Activated CD4-positive, CD25-positive, alpha-beta regulatory T cell treated with anti-CD3 and anti-CD28 coated beads, Interleukin-2, amount 50 U/mL, for 24 hours (primary cell): ENCODE measurements around the gene FAM3D.
"Not testable (repeated sequence)": the region's sequence is repeated elsewhere in the genome, so short reads cannot be mapped to it uniquely, and the experiment has no call there.

Experiments used
- ATAC-seq, 2 donors: fragments of 150-1000 bp; cut with Tn5 transposase; one replicate each; pipeline ENCODE4 v1.10.0; 2021; ENCODE audit warnings: mild to moderate bottlenecking in 1 of 2, moderate library complexity in 1 of 2

Gene FAM3D, protein sequence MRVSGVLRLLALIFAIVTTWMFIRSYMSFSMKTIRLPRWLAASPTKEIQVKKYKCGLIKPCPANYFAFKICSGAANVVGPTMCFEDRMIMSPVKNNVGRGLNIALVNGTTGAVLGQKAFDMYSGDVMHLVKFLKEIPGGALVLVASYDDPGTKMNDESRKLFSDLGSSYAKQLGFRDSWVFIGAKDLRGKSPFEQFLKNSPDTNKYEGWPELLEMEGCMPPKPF

DNA sequence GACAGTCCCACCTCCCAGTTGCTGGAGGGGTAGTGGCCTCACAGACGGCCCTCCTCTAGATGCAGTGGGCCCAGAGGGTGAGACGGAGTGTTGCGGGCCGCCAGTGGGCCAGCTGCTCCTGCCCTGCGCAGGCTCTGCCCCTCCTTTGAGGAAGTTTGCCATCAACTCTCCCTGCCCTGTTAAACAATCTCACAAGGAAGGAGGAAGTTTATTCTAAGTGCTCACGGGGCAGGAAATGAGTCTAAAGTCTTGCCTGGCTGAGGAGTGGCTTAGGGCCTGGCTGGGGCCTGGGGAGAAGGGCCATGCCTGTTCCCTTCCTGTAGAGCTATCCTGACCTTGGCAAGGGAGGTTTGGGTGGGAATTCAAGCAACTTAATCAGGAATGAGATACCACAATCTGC lies at the start of gene FAM3D:
Gene FAM3D (minus strand): TSS at position 92 of the 400 bp plus-strand sequence. CDS start 11,211 bp downstream, outside the sequence.
- no peak for ATAC-seq

GRCh38 chr3:58713715-58714401 lies 47.3 kb upstream of the FAM3D start:
- ATAC-seq = no peak

DNA sequence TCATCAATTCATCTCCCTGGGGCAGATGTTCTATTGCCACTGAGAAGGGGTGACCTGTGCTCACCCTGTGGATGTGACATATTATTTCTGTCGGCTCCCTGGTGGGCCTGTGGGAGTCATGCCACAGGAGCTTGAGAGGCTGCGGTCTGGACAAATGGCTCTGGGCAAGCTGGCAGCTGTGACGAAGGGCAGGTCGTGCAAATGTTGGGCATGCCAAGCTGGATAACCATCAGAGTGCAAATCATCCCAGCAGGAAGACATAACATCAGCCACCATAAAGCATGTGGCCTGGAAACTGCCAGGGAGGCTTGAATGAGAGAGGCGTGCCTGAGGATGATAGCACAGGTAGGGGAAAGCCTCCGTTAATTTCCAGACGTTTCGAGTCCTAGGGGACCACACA lies 45.3 kb upstream of the FAM3D start:
- no peak for ATAC-seq

DNA sequence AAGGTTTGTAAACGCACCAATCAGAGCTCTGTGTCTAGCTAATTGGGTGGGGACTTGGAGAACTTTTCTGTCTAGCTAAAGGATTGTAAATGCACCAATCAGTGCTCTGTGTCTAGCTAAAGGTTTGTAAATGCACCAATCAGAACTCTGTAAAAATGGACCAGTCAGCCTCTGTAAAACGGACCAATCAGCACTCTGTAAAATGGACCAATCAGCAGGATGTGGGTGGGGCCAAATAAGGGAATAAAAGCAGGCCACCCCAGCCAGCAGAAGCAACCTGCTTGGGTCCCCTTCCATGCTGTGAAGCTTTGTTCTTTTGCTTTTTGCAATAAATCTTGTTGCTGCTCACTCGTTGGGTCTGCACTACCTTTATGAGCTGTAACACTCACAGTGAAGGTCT lies 42.4 kb upstream of the FAM3D start:
- not testable (repeated sequence) for ATAC-seq

GRCh38 chr3:58708116-58708791 lies 41.7 kb upstream of the FAM3D start:
- ATAC-seq = no peak

GRCh38 chr3:58707390-58707930 lies 40.9 kb upstream of the FAM3D start:
- ATAC-seq = no peak

DNA sequence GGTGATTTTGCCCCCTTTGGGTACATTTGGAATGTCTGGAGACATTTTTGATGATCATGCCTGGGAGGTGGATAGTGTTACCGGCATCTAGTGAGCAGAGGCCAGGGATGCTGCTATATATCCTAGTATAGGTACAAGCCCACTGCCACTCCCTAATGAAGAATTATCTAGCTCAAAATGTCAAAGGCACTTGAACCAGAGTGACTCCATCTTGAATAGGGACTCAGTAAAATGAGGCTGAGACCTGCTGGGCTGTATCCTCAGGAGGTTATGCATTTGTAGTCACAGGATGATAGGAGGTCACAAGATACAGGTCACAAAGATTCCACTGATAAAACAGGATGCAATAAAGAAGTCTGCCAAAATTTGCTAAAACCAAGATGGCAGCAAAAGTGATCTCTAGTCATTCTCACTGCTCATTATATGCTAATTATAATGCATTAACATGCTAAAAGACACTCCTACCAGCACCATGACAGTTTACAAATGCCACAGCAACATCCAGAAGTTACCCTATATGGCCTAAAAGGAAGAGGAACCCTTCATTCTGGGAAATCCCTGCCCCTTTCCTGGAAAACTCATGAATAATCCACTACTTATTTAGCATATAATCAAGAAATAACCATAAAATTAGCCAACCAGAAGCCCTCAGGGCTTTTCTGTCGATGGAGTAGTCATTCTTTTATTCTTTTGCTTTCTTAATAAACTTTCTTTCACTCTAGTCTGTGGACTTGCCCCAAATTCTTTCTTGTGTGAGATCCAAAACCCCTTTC lies 40.0 kb upstream of the FAM3D start:
- no peak for ATAC-seq

DNA sequence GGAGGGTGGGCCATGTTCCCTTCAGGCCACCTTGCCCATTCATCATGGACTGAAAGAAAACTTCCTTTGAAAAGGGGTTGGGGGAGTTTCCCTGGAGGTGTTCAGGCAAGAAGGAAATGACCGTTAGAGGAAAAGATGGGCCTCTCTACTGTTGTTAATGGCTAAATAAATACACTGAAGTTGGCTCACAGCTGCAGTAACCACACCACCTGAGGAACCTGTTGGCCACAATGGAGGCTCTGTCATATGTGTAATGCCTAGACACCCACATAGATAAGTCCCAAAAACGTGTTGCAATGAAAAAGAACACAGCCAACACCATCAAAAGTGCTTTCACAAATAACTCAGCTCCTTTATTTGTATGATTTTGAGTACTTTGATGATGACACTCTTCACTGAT lies 38.2 kb upstream of the FAM3D start:
- no peak for ATAC-seq

DNA sequence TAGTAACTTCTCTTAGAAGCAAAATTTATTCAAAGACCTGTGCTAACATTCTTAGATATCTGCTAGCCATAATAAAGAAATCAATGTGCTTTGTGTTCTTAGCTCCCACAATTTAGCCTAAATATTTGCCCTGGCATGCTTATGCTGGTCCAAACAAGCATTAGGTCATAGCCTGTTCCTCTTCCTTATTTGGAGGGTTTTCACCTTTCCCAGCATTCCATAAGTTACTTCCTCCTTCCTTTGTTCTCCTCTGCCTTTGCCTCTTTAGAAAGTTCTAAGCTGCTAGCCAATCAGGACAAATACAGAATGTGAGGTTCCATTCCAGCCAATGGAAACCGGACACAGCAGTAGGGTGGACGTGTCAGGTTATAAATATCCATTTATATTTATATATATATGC lies 37.7 kb upstream of the FAM3D start:
- ATAC-seq = not testable (repeated sequence)

- no peak for ATAC-seq
These were observed 31.7 kb upstream of the FAM3D start for GRCh38 chr3:58698246-58698645.

- no peak for ATAC-seq
These were observed 31.0 kb upstream of the FAM3D start for GRCh38 chr3:58697561-58697960.

DNA sequence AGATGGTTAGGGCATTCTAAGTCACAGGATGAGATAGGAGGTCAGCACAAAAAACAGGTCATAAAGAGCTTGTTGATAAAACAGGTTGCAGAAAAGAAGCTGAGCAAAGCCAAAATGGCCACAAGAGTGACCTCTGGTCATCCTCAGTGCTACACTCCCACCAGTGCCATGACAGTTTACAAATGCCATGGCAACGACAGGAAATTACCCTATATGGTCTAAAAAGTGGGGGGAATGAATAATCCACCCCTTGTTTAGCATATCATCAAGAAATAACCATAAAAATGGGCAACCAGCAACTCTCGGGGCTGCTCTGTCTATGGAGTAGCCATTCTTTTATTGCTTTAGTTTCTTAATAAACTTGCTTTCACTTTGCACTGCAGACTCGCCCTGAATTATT lies 30.2 kb upstream of the FAM3D start:
- ATAC-seq = not testable (repeated sequence)

- ATAC-seq = no peak
These were observed 29.5 kb upstream of the FAM3D start for GRCh38 chr3:58696093-58696492.

DNA sequence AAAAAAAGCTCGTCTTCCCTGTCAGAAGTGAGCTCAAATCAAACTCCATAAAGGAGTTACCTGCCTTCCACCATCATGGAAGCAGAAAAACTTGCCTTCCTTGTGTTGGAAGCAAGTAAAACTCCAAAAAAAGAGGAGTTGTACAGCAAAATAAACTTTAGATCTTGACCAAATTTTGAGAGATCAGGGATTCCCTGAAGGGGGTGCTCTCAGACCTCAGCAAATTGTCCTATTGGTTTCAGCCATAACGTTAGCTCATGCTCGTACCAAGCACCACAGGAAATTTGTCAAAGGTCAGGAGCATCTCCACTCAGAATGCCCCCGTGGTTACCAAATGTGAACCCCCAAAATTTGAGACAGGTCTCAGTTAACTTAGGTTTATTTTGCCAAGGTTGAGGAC lies 28.7 kb upstream of the FAM3D start:
- not testable (repeated sequence) for ATAC-seq

DNA sequence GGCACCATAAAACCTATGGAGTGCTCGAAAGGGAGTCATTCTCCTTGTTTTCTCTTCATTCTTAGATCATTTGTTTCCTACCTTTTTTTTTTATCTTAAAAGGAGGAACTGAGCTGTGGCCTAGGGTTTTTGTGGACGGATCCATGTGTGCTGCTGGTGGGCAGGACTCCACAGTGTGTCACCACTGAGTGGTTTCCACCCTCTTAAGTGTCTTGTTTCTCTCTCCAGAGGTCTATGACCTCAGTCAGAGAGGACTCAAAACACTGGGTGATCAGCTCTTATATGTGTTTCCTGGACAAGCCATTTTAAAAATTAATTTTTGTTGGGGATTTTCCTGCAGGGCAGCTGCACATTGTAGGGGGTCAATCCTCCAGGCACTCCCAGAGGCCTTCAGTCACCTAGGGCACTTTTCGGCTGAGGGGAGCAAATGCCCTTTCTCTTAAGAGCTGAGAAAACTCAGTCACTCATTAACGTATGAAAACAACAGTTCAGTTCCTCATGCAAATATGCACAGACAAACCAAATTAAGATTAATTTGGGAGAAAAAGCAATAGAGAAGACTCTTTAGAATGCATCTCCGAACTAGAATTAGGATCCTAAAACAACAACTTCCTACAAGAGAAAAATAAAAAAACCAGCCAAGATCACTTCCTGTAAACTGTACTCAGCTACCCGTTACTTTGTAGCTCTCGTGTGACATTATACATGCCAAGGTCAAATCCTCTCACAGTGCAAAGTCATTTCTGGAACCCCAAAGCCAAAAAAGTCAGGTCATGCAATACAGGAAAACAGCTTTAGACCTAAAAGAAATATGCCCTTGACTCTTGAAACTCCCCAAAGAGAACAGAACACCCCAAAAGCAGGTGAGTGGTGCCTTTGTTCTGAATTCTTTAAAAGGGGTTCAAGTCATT lies 27.6 kb upstream of the FAM3D start:
- no peak for ATAC-seq

DNA sequence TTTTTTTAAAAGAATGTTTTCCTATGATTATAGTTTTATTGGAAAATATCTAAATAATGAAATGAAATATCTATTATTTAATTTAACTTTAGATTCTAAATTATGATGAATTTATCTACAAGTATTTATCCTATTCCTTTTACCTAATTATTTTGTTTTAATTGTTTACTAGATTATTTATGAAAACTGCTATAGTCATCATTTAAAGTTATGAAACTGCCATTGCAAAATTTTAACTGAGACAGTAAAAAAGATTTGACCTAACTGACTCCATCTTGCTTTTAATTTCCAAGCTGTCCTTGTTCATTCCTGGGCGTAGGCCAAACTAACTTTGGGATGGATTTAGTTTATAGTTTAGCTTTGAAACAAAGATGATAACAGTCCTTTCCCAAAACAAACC lies 25.9 kb upstream of the FAM3D start:
- no peak for ATAC-seq

DNA sequence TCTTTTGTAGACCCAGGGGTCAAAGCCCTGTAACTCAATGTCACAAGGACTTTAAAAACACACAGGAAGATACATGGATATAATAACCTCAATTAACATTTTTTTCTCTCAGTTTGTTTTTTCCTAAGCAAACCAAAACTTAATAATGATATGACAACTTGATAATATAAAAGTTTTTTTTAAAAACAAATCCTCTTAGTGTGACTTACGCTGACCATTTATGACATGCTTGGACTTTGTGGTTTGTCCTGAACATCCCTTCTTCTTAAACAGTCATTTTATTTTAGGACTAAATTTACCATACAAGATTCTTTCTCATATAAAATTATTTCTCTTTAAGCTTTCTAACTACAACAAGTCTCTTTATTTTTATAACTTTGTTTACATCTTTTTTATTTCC lies 25.4 kb upstream of the FAM3D start:
- no peak for ATAC-seq

GRCh38 chr3:58690490-58690889 lies 23.9 kb upstream of the FAM3D start:
- no peak for ATAC-seq

DNA sequence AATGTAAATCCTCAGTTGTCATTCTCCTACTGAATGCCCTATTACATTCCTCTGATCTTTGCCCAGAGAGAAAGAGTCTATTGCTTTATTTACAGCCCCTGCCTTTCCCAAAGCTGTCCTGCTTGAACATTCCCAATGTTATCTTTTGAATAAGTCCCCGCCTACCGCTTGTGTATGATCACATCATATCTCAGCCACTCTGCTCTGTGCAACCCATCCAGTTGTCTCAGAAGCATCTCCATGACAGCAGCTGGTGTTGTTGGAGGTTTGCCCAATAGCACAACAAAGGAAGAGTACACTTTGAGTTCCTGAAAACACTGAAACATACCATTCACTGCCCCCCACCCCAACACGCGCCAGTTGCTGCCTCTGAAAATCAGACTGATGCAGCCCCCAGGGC lies 22.0 kb upstream of the FAM3D start:
- ATAC-seq = no peak

DNA sequence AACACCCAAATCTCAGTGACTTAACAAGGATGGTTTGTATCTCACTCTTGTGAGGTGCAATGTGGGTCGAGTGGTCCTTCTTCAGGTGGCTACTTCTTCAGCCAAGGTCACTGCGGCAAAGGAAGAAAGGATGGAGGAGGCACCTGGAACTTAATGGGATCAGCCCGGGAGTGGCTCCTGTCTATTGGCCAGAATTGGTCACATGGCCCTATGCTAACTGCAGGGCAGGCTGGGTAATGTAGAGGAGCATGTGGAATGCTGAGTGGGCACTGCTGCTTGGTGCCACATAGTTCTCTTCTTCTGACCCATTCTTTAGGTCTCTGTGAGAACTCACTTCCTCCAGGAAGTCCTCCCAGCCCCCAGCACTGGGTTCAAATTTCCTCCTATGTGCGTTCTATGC lies 20.3 kb upstream of the FAM3D start:
- no peak for ATAC-seq

- ATAC-seq = no peak
These were observed 19.1 kb upstream of the FAM3D start for GRCh38 chr3:58685641-58686040.

- ATAC-seq = peak in 1 of 2 donors; percentile 24
These were observed 16.9 kb upstream of the FAM3D start for GRCh38 chr3:58683466-58683865.
